ENCODE results near the gene PRSS50. TPM values are rescaled to one million over a fixed set of nuclear protein-coding genes. Genes with fewer than 3 reads are reported as not detected.

Gene PRSS50
- total RNA-seq, 1 experiment from 2014 or later, result not detected

DNA sequence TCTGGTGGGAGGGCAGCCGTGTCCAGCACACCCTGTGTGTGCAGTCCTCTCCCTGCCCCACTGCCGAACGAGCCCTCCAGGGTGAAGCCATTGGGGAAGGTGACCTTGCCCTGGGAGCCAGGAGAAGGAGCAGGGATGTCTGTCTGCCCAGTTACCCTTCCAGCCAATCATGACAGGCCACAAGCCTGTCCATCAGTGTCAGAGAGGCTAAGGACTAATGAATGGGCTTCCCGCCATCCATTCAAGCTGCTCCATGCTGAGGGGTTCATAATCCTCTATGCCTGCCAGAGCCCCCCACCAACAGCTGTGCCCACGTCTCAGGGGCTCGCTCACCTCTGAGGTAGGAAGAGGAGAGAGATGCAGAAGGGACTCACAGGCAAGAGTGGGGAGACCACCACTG, 39.4 kb downstream of the PRSS50 start:
- Histone ChIP-seq H3K4me2 (ENCODE audit: low read length) (no peak overlapping the region), H3K79me2 (ENCODE audit: insufficient read depth, low read length) (no peaks in the 10 kb centered on the region), H3K36me3 (ENCODE audit: control insufficient read depth in 1 of 2, insufficient read depth in 2 of 2, low read length in 2 of 2) (no peaks in the 10 kb centered on the region), H3K9ac (ENCODE audit: low read length) (no peak overlapping the region), H3K4me1 (ENCODE audit: control insufficient read depth in 1 of 2, insufficient read depth in 2 of 2, low read length in 2 of 2) (no peaks in the 10 kb centered on the region), H2AFZ (ENCODE audit: low read depth, low read length, poor library complexity, severe bottlenecking) (no peak overlapping the region), H3K27me3 (ENCODE audit: insufficient read depth, low read length) (no peaks in the 10 kb centered on the region), H3K4me3 (replicated peaks in 1 of 2; ENCODE audit: low read depth in 1 of 2, low read length in 2 of 2) (no peak overlapping the region), H3K27ac (ENCODE audit: low read depth, low read length) (no peak overlapping the region), H3K9me3 (ENCODE audit: control insufficient read depth in 1 of 2, insufficient read depth in 1 of 2, low read depth in 1 of 2, low read length in 2 of 2) (no peaks in the 10 kb centered on the region), H4K20me1 (ENCODE audit: insufficient read depth) (no peaks in the 10 kb centered on the region), H3K9me2 (ENCODE audit: insufficient read depth) (no peaks in the 10 kb centered on the region)
- ChIA-PET RAD21 (ENCODE audit: low non-redundant PET in 1 of 2, low total read pairs in 2 of 2, uncharacterized antibody in 2 of 2, unreplicated experiment in 2 of 2) (no interaction called here), CTCF (no interaction called here), POLR2A (no interaction called here)
- TF ChIP-seq POLR2A (IDR thresholded peaks at IDR 0.05; ENCODE audit: borderline replicate concordance, extremely low read depth, insufficient read depth, insufficient read length) (no peak), JUND (IDR thresholded peaks at IDR 0.05) (no peak), POLR2AphosphoS5 (IDR thresholded peaks at IDR 0.05; ENCODE audit: low read depth, low read length) (no peak), FOSL1 (IDR thresholded peaks at IDR 0.05; ENCODE audit: low read depth) (no peak), SIN3A (IDR thresholded peaks at IDR 0.05; ENCODE audit: low read depth) (no peak), CEBPB (IDR thresholded peaks at IDR 0.05; ENCODE audit: low read depth) (no peak), ELF1 (IDR thresholded peaks at IDR 0.05; ENCODE audit: borderline replicate concordance, low read depth) (no peak), EGR1 (IDR thresholded peaks at IDR 0.05; ENCODE audit: low read depth) (no peak), RAD21 (IDR thresholded peaks at IDR 0.05; ENCODE audit: low read depth) (no peak), CBX3 (IDR thresholded peaks at IDR 0.05; ENCODE audit: low read depth) (no peak), ZNF274 (IDR thresholded peaks at IDR 0.05; ENCODE audit: low read depth, low read length) (no peak), YY1 (IDR thresholded peaks at IDR 0.05; ENCODE audit: extremely low read depth, insufficient replicate concordance, low read depth, low read length) (no peak), EZH2 (IDR thresholded peaks at IDR 0.05) (no peak)
- TF ChIP-seq, protein P1, sequence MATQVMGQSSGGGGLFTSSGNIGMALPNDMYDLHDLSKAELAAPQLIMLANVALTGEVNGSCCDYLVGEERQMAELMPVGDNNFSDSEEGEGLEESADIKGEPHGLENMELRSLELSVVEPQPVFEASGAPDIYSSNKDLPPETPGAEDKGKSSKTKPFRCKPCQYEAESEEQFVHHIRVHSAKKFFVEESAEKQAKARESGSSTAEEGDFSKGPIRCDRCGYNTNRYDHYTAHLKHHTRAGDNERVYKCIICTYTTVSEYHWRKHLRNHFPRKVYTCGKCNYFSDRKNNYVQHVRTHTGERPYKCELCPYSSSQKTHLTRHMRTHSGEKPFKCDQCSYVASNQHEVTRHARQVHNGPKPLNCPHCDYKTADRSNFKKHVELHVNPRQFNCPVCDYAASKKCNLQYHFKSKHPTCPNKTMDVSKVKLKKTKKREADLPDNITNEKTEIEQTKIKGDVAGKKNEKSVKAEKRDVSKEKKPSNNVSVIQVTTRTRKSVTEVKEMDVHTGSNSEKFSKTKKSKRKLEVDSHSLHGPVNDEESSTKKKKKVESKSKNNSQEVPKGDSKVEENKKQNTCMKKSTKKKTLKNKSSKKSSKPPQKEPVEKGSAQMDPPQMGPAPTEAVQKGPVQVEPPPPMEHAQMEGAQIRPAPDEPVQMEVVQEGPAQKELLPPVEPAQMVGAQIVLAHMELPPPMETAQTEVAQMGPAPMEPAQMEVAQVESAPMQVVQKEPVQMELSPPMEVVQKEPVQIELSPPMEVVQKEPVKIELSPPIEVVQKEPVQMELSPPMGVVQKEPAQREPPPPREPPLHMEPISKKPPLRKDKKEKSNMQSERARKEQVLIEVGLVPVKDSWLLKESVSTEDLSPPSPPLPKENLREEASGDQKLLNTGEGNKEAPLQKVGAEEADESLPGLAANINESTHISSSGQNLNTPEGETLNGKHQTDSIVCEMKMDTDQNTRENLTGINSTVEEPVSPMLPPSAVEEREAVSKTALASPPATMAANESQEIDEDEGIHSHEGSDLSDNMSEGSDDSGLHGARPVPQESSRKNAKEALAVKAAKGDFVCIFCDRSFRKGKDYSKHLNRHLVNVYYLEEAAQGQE (IDR thresholded peaks at IDR 0.05; ENCODE audit: low read depth), result no peak
- TF ChIP-seq, protein P2, sequence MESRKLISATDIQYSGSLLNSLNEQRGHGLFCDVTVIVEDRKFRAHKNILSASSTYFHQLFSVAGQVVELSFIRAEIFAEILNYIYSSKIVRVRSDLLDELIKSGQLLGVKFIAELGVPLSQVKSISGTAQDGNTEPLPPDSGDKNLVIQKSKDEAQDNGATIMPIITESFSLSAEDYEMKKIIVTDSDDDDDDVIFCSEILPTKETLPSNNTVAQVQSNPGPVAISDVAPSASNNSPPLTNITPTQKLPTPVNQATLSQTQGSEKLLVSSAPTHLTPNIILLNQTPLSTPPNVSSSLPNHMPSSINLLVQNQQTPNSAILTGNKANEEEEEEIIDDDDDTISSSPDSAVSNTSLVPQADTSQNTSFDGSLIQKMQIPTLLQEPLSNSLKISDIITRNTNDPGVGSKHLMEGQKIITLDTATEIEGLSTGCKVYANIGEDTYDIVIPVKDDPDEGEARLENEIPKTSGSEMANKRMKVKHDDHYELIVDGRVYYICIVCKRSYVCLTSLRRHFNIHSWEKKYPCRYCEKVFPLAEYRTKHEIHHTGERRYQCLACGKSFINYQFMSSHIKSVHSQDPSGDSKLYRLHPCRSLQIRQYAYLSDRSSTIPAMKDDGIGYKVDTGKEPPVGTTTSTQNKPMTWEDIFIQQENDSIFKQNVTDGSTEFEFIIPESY (IDR thresholded peaks at IDR 0.05; ENCODE audit: extremely low read depth, insufficient replicate concordance, low read length), result no peak
- TF ChIP-seq, protein P3, sequence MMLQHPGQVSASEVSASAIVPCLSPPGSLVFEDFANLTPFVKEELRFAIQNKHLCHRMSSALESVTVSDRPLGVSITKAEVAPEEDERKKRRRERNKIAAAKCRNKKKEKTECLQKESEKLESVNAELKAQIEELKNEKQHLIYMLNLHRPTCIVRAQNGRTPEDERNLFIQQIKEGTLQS (IDR thresholded peaks at IDR 0.05), result no peak
- ATAC-seq (no peak), DNase-seq (ENCODE audit: low read depth, low spot score) (no peak)
- intact Hi-C loops (cut with micrococcal nuclease), result no loop called here
- no TSS peak for BruUV-seq (replicated peaks)
